ENCODE measurements around the gene LILRA6.

GRCh38 chr19:54206030-54206830 is 36.4 kb downstream of the LILRA6 start:
- TF ChIP-seq GATA2 (IDR thresholded peaks at IDR 0.05; ENCODE audit: low read depth, low read length): no peak
- no peak for TF ChIP-seq GATA3 (IDR thresholded peaks at IDR 0.05; ENCODE audit: low read depth, low read length)

Measured in SH-SY5Y (cell line).